Tibial nerve (tissue), 3 donors: ENCODE data around the gene ST3GAL3.

Experiments used
- CTCF ChIP-seq, 5 experiments: fragments of 200-600 bp in 3 of 5; fragments of 450-650 bp in 2 of 5; sonication (generic) in 3 of 5; IDR thresholded peaks; one replicate each; pipeline ENCODE4 v1.5.1; 2016 to 2019; ENCODE audit warnings: antibody characterized with exemption in 5 of 5, mild to moderate bottlenecking in 3 of 5, moderate library complexity in 2 of 5
- POLR2A ChIP-seq, 2 donors: fragments of 450-650 bp; IDR thresholded peaks; one replicate each; pipeline ENCODE4 v1.6.1; 2017; ENCODE audit warnings: antibody characterized with exemption in 2 of 2, mild to moderate bottlenecking in 2 of 2, moderate library complexity in 2 of 2

- TF ChIP-seq POLR2A (IDR thresholded peaks at IDR 0.05) (no peak), CTCF (IDR thresholded peaks at IDR 0.05) (no peak)
Observed at GRCh38 chr1:43817304-43817939, 110.1 kb downstream of the ST3GAL3 start.
